UCSD-AML1 (cell line): ENCODE results near the gene ARAF.
A peak's percentile ranks its signal among the peaks of the same experiment; 100 is the strongest.
"Not testable (repeated sequence)": the region's sequence is repeated elsewhere in the genome, so short reads cannot be mapped to it uniquely, and the experiment has no call there.

Experiments used
- DNase-seq: peaks from one replicate; lab custom pipeline; 2025; ENCODE audit not compliant: unreplicated experiment; lab: John Stamatoyannopoulos, UW

ARAF gene

DNA sequence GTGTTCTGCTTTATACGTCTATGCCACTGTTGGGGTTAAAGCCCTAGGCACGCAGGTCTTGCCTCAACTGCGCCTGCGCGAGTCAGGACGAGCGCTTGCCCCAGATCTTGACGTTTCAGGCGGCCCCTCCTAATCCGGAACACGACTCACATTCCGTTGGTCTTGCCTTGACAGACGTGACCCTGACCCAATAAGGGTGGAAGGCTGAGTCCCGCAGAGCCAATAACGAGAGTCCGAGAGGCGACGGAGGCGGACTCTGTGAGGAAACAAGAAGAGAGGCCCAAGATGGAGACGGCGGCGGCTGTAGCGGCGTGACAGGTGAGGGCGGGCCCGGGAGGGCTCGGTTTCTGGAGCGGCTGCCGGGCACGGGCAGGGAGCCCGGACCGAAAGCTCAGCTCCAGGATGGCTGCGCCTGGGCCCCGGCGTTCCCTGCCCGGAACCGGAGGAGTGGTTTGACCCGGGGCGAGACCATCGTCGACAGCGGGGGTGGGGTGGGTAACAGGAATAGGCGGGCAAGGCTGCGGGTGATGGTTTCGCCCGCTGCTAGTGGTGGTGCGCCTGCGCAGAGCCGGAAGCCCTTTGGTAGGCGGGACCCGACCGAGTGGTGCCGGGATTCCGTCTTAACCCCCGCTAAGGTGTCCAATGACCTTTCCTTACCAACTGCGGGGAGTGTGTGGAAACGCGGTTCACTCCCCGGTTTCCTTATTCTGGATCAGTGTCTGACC lies at the start of gene ARAF:
Gene ARAF (plus strand): TSS at position 272 of the 725 bp plus-strand sequence. CDS start 1,763 bp downstream, outside the sequence.
- DNase-seq = peak; percentile 92

- not testable (repeated sequence) for DNase-seq
These were observed 48.6 kb upstream of the ARAF start for GRCh38 chrX:47512383-47512782.

GRCh38 chrX:47513034-47513965 lies 47.7 kb upstream of the ARAF start:
- DNase-seq = not testable (repeated sequence)

GRCh38 chrX:47514533-47515235 lies 46.3 kb upstream of the ARAF start:
- no peak for DNase-seq

DNA sequence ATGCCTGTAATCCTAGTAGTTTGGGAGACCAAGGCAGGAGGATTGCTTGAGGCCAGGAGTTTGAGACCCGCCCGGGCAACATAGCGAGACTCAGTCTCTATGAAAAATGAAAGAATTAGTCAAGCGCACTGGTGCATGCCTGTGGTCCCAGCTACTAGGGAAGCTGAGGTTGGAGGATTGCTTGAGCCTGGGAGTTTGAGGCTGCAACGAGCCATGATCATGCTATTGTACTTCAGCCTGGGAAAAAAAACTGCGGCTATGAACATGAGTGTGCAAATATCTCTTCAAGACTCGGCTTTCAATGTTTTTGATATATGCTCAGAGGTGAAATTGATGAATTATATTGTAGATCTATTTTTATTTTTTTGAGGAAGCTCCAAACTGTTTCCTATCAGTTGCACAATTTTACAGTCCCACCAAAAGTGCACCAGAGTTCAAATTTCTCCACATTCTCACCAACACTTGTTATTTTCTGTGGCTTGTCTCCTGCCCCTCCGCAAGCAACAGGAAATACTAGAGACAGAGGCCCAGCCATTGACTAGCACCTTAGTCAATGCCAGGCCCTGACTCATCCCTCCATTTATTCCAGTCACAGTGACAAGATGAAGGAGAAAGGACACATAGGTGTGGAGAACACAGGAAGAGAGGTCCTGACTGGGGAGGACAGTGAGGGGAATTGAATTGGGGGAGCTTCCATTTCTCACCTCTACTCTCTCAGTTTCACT lies 44.9 kb upstream of the ARAF start:
- no peak for DNase-seq

DNA sequence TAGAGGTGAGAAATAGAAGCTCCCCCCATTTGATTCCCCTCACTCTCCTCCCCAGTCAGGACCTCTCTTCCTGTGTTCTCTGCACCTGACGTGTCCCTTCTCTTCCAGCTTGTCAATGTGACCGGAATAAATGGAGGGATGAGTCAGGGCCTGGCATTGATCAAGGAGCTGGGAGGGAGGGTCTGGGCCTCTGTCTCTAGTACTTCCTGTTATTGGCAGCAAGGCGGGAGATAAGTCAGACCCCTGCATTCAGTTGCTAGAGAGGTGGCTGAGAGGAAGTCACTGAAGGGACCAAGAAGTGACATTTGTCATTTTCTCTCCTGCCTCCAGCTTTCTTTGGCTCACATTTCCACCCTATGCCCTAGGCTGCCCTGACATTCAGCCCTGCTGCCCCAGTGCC lies 42.9 kb upstream of the ARAF start:
- DNase-seq = no peak

DNA sequence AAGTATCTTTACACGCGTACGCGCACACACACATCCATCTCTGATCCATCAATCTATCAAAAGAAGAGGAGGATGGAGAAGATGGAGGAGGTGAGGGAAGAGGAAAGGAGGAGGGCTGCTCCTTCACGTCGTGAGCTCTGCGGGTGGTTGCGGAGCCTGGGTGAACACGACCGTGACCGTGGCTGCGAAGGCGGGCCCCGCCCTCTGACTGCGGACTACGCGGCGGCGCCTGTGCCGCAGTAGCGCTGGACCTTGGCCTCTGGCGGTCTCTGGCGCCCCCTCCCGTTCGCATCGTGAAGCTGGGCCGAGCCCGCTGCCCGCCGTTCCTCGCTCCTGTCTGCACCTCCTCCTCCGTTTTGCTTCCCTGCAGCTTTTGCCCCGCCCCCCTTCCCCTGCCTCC lies 37.7 kb upstream of the ARAF start:
- peak; percentile 81 for DNase-seq

GRCh38 chrX:47523713-47524166 lies 37.3 kb upstream of the ARAF start:
- no peak for DNase-seq

DNA sequence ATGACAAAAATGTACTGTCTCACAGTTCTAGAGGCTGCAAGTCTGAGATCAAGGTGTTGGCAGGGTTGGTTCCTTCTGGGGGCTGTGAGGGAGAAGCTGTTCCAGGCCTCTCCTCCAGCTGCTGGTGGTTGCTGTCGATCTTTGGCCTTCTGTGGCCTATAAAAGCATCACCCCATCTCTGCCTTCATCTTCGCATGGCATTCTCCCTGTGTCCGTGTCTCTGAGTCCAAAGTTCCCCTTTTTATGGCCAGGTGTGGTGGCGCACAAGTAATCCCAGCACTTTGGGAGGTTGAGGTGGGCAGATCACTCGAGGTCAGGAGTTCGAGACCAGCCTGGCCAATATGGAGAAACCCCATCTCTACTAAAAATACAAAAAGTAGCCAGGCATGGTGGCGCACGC lies 31.5 kb upstream of the ARAF start:
- no peak for DNase-seq

GRCh38 chrX:47530049-47530448 lies 31.0 kb upstream of the ARAF start:
- DNase-seq = no peak

DNA sequence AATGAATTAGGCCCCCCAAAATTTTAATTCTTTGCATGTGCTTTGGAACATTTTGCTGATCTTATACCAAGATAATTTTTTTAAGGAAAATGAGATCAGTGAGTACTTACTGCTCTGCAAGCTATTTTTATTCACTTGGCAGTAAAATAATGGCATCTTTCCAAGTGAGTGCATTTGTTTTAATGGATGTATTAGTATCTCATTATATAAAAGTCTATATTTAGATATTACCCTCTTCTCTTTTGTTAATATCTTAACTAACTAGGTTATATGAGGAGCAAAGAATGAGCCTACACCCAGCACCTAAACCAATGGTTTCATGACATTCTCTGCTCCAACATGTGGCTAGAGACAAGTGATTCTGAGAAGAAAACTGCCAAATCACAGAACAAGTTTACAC lies 21.1 kb upstream of the ARAF start:
- no peak for DNase-seq

DNA sequence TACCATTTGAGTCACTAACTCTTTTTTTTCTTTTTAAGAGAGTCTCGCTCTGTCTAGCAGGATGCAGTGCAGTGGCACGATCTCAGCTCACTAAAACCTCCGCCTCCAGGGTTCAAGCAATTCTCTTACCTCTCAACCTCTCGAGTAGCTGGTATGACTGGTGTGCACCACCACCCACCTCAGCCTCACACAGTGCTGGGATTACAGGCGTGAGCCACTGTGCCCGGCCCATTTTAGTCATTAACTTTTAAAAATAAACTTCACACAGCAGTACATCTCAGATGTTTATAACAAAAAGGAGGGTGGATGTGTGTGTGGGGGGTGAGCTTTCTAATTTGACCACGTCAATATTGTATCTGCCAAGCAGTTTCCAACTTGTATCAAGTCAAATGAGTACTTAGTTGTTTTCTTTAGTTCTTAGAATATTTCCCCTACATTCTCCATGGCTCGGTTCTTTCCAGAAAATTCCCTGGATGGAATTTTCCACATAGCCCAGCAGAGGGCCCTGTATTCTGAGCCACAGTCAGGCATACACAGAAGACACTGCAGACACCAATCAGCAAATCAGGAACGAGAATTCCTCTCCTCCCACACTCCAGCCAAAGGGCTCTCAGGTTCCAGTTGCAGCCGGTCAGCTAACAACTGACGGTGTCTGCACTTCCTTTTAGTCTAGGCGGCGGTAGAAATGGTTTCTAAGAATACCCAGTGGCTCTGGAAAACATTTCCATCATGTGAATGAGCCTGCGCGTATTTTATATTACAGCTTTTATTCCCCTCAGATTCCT lies 20.1 kb upstream of the ARAF start:
- DNase-seq = peak; percentile 59

GRCh38 chrX:47543496-47543895 lies 17.5 kb upstream of the ARAF start:
- no peak for DNase-seq

GRCh38 chrX:47556045-47556623 lies 4.9 kb upstream of the ARAF start:
- DNase-seq = peak; percentile 81

DNA sequence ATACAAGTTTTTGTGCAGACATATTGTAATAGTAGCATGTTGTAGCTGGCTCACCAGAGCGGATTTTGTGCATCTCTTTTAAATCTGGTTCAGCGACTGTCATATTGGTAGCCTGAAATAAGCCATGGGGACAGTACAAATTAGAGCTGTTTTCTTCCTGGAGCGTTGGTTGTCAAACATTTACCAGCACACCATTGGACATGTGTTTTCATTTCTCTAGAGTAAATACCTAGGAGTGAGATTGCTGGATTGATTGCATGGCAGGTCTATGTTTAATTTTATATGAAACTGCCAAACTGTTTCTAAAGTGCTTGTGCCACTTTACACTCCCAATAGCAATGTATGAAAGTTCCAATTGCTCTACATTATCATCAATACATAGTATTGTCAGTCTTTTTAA lies 2.6 kb upstream of the ARAF start:
- DNase-seq = no peak

DNA sequence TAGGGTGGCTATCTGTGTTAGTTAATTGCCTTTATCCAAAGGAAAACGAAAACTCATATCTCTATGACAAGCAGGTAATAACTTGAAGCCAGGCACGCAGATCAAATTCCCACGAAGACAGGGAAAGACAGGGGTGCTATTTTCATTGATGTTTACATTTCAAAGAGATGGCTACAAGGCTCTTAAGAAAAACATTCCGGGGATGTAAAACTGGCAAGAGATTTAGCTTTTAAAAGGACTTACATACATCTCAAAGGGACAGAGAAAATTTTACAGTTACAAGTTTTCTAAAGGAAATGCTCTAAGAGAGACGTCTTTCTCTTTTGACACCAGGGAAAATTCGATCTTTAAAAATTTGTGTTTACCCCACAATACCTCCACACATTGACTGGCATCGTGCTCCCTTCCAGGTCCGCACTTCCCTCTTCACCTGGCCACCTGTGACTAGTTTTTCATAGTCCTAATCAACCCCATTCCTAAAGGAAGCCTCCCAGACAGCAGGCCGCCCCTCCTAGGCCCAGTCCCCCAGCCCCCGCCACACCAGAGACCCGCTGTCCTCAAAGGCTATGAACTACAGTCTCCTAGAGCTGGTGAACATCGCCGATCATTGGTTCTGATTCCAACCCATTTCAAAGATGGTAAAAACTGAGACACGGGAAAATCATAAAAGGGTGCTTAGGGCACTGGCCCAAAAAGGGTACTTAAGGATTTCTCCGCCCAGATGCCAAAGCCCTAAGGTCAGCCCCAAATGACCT lies 649 bp upstream of the ARAF start:
- DNase-seq = no peak

GRCh38 chrX:47561659-47562151 lies 700 bp downstream of the ARAF start:
- DNase-seq = no peak

- peak; percentile 70 for DNase-seq
These were observed 1.7 kb downstream of the ARAF start for GRCh38 chrX:47562615-47563243.
